HFFc6 (cell line): ENCODE measurements around the gene MSL1. TPM values are rescaled to one million over a fixed set of nuclear protein-coding genes. Genes with fewer than 3 reads are reported as not detected.

Experiments used
- DNase-seq: peaks from one replicate; pipeline ENCODE4 v3.0.0-alpha.2; 2018
- H3K27ac Mint-ChIP-seq: 2 replicates; pipeline ENCODE4 v1.8.0; 2020; ENCODE audit warnings: mild to moderate bottlenecking, mixed read lengths
- H3K27me3 Mint-ChIP-seq: 2 replicates; pipeline ENCODE4 v1.8.0; 2021; ENCODE audit warnings: mild to moderate bottlenecking, moderate library complexity, mixed read lengths; ENCODE audit not compliant: insufficient read depth
- H3K36me3 Mint-ChIP-seq: 2 replicates; pipeline ENCODE4 v1.8.0; 2021; ENCODE audit warnings: low read depth, mixed read lengths
- H3K4me1 Mint-ChIP-seq: 2 replicates; pipeline ENCODE4 v1.8.0; 2020; ENCODE audit warnings: low read depth, mixed read lengths
- H3K4me3 Mint-ChIP-seq: 2 replicates; pipeline ENCODE4 v1.8.0; 2020; ENCODE audit warnings: mild to moderate bottlenecking, moderate library complexity, mixed read lengths
- H3K9me3 Mint-ChIP-seq: 2 replicates; pipeline ENCODE4 v1.8.0; 2020; ENCODE audit warnings: mild to moderate bottlenecking, mixed read lengths
- CTCF ChIP-seq: fragments of 200-600 bp; sonication (generic); IDR thresholded peaks from 2 replicates; pipeline ENCODE4 v1.5.0; 2021; ENCODE audit warnings: antibody characterized with exemption, mild to moderate bottlenecking
- total RNA-seq, 6 experiments: library from RNA; stranded (reverse); fragmentation: NEBNext Ultra II Directional; extraction: Animal tissue kit (Norgen Biotek cat#: 25700); gene quantifications; 2 replicates in 1 of 6; 3 replicates in 5 of 6; pipeline ENCODE4 v1.2.3, GENCODE V29; 2021

Gene MSL1
- total RNA-seq, 6 experiments from 2014 or later = 61.2 to 67.8 (median 65.5) TPM

GRCh38 chr17:40097931-40098845, 23.6 kb upstream of the MSL1 start:
- H3K36me3 Mint-ChIP-seq = peaks cover 44% of the 10 kb centered on the region

DNA sequence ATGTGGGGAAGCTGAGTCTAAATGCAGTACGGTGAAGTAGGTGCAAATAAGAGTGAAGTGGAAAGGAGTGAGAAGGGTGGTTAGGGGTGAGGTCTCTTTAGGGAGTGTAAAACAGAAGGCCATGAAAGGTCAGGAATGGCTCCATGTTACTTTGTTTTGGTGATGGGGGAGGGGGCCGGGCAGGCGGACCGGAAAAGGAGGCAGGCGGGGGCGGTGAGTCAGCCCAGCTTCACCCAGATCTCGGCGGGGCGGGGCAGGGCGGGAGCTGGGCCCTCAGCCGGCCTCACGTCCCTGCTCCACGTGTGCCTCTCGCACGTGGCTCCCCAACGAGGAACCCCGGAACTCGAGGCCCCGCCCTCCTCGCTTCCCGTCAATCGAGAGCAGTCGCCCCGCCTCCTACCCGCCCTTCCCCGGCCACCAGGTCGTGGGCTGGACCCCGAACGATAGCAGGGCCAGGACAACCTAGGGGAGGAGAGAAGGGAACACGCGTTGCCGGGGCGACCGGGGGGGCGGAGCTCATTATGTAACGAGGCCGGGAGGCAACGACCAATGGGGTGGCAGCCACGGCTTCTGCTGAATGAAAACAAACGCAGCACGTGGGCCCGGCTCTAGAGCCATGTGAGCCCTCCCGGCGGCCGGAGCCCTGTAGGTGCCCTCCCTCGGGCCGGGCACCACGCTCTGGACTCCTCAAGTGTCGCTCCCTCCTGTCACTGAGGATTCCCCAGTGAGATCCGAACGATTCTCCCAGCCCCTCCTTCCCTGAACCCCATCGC, 22.7 kb upstream of the MSL1 start:
- no peak for TF ChIP-seq CTCF
- peaks cover 50% of the 10 kb centered on the region for H3K4me1 Mint-ChIP-seq
- H3K9me3 Mint-ChIP-seq = no peaks in the 10 kb centered on the region
- H3K36me3 Mint-ChIP-seq = peaks cover 39% of the 10 kb centered on the region
- DNase-seq = peak; percentile 99
- peaks cover 11% of the 10 kb centered on the region for H3K27me3 Mint-ChIP-seq
- peak overlapping the region; percentile 98 for H3K27ac Mint-ChIP-seq
- peak overlapping the region; percentile 100 for H3K4me3 Mint-ChIP-seq

More at GRCh38 chr17:40097931-40098845, 23.6 kb upstream of the MSL1 start:
- H3K9me3 Mint-ChIP-seq = no peaks in the 10 kb centered on the region
- no peak for TF ChIP-seq CTCF
- peaks cover 58% of the 10 kb centered on the region for H3K4me1 Mint-ChIP-seq
- peaks cover 9% of the 10 kb centered on the region for H3K27me3 Mint-ChIP-seq
- peak overlapping the region; percentile 100 for H3K4me3 Mint-ChIP-seq
- peak overlapping the region; percentile 98 for H3K27ac Mint-ChIP-seq
- DNase-seq = peak; percentile 56

- peak overlapping the region; percentile 100 for H3K4me3 Mint-ChIP-seq
- H3K27ac Mint-ChIP-seq = peak overlapping the region; percentile 98
- peaks cover 14% of the 10 kb centered on the region for H3K27me3 Mint-ChIP-seq
- no peak for DNase-seq
- peaks cover 34% of the 10 kb centered on the region for H3K36me3 Mint-ChIP-seq
- peaks cover 54% of the 10 kb centered on the region for H3K4me1 Mint-ChIP-seq
- no peaks in the 10 kb centered on the region for H3K9me3 Mint-ChIP-seq
- no peak for TF ChIP-seq CTCF
These were observed 22.0 kb upstream of the MSL1 start for GRCh38 chr17:40099619-40100418.

GRCh38 chr17:40100419-40100668, 21.4 kb upstream of the MSL1 start, which contains the start of gene NR1D1:
Gene NR1D1, minus strand, starts transcription at chr17:40100589. Its CDS starts 495 bp downstream, at chr17:40100094.
- TF ChIP-seq CTCF = no peak
- Mint-ChIP-seq H3K27ac (peak within 1 kb of the TSS; percentile 98), H3K4me3 (peak within 1 kb of the TSS; percentile 100), H3K9me3 (no peaks in the 10 kb centered on the region), H3K27me3 (peaks cover 13% of the 10 kb centered on the region), H3K4me1 (peaks cover 60% of the 10 kb centered on the region), H3K36me3 (peaks cover 28% of the 10 kb centered on the region)
- no peak for DNase-seq

- Mint-ChIP-seq H3K36me3 (peaks cover 26% of the 10 kb centered on the region), H3K4me1 (peaks cover 64% of the 10 kb centered on the region), H3K27me3 (peaks cover 9% of the 10 kb centered on the region), H3K4me3 (peak overlapping the region; percentile 100), H3K27ac (peak overlapping the region; percentile 98), H3K9me3 (no peaks in the 10 kb centered on the region)
- no peak for TF ChIP-seq CTCF
- peak; percentile 99 for DNase-seq
These were observed 21.0 kb upstream of the MSL1 start for GRCh38 chr17:40100669-40101366.
